ENCODE data around the gene RCAN1. TPM values are rescaled to one million over a fixed set of nuclear protein-coding genes. Genes with fewer than 3 reads are reported as not detected.
A peak's percentile ranks its signal among the peaks of the same experiment; 100 is the strongest.

RCAN1 gene
- polyA plus RNA-seq, 1 donor (not counting 4 experiments of a cell fraction or from before 2014, with no cell fraction given) = 21.3 TPM

DNA sequence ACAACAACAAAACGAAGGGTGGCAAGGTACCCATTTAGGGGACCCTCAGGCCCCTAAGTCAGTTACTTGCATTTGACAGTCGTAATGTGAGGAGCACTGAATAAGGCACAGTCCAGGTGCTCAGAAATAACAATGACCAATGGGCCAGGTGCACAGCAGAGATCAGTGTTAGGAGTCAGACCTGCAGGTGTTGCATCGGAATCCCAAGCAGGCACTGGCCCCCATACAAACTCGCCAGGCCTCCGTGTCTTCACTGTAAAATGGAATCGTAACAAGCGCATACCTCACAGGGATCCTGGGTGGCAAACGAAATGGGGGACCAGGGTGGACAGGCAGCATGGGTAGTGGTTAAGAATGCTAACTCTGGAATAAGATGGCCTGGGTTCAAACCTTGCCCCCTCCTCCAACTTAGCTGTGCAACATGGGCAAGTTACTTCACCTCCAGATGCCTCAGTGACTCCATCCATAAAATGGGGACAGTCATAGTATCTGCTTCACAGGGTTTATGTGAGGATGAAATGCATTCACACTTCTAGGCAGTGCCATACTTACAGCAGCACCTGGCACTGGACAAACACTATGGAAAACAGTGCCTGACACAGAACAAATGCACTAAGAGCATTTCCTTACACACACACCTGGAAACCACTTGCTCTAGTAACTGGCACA is 20.2 kb downstream of the RCAN1 start:
- FAIRE-seq (peak; percentile 9), DNase-seq (ENCODE audit: low read depth, low spot score) (no peak)
- H2AFZ ChIP-seq (ENCODE audit: control insufficient read depth, low read length) = no peak overlapping the region
- H3K27ac ChIP-seq (ENCODE audit: control insufficient read depth, insufficient read depth, low read length) = no peak overlapping the region
- no peaks in the 10 kb centered on the region for H3K27me3 ChIP-seq (ENCODE audit: control insufficient read depth, extremely low read depth, insufficient read depth, low read length)
- no peaks in the 10 kb centered on the region for H3K9me1 ChIP-seq (ENCODE audit: control insufficient read depth, extremely low read depth, insufficient read depth, low read length)
- TF ChIP-seq EZH2 (IDR thresholded peaks at IDR 0.05; ENCODE audit: low read length) = no peak
- TF ChIP-seq, protein P1, sequence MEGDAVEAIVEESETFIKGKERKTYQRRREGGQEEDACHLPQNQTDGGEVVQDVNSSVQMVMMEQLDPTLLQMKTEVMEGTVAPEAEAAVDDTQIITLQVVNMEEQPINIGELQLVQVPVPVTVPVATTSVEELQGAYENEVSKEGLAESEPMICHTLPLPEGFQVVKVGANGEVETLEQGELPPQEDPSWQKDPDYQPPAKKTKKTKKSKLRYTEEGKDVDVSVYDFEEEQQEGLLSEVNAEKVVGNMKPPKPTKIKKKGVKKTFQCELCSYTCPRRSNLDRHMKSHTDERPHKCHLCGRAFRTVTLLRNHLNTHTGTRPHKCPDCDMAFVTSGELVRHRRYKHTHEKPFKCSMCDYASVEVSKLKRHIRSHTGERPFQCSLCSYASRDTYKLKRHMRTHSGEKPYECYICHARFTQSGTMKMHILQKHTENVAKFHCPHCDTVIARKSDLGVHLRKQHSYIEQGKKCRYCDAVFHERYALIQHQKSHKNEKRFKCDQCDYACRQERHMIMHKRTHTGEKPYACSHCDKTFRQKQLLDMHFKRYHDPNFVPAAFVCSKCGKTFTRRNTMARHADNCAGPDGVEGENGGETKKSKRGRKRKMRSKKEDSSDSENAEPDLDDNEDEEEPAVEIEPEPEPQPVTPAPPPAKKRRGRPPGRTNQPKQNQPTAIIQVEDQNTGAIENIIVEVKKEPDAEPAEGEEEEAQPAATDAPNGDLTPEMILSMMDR (optimal IDR thresholded peaks at IDR 0.05 in 1 of 3, IDR thresholded peaks at IDR 0.05 in 1 of 3, conservative IDR thresholded peaks at IDR 0.05 in 1 of 3; ENCODE audit: extremely low read depth in 1 of 3, insufficient read depth in 2 of 3, low read length in 3 of 3) = no peak
- no peak overlapping the region for H3K4me3 ChIP-seq (ENCODE audit: control insufficient read depth in 2 of 3, extremely low read depth in 1 of 3, insufficient read depth in 2 of 3, low read depth in 1 of 3, low read length in 3 of 3)
- H3K9ac ChIP-seq (ENCODE audit: control insufficient read depth, extremely low read depth, insufficient read depth, low read length) = no peak overlapping the region
- no peaks in the 10 kb centered on the region for H3K9me3 ChIP-seq (ENCODE audit: control insufficient read depth, low read depth, low read length)
- H3K4me2 ChIP-seq (ENCODE audit: control insufficient read depth, extremely low read depth, insufficient read depth, low read depth, low read length) = no peak overlapping the region
- H4K20me1 ChIP-seq (ENCODE audit: control insufficient read depth, extremely low read depth, insufficient read depth, low read length) = no peaks in the 10 kb centered on the region
- H3K36me3 ChIP-seq (ENCODE audit: control insufficient read depth in 2 of 2, extremely low read depth in 1 of 2, insufficient read depth in 2 of 2, low read length in 2 of 2) = no peaks in the 10 kb centered on the region
- H3K79me2 ChIP-seq (ENCODE audit: control insufficient read depth, insufficient read depth, low read length) = no peaks in the 10 kb centered on the region
- peaks cover 16% of the 10 kb centered on the region for H3K4me1 ChIP-seq (ENCODE audit: control insufficient read depth, extremely low read depth, insufficient read depth, low read length)
- dilution Hi-C loops (cut with MboI; ENCODE audit: extremely low pct_ligation_motif_present, low sequenced_read_pairs) = no loop called here

GRCh38 chr21:34593954-34594531 is 20.9 kb downstream of the RCAN1 start:
- no peak for FAIRE-seq
- Histone ChIP-seq H3K4me3 (ENCODE audit: control insufficient read depth in 2 of 3, extremely low read depth in 1 of 3, insufficient read depth in 2 of 3, low read depth in 1 of 3, low read length in 3 of 3) (no peak overlapping the region), H3K4me2 (ENCODE audit: control insufficient read depth, extremely low read depth, insufficient read depth, low read depth, low read length) (no peak overlapping the region), H3K79me2 (ENCODE audit: control insufficient read depth, insufficient read depth, low read length) (no peaks in the 10 kb centered on the region), H3K9me1 (ENCODE audit: control insufficient read depth, extremely low read depth, insufficient read depth, low read length) (no peaks in the 10 kb centered on the region), H3K9me3 (ENCODE audit: control insufficient read depth, low read depth, low read length) (no peaks in the 10 kb centered on the region), H4K20me1 (ENCODE audit: control insufficient read depth, extremely low read depth, insufficient read depth, low read length) (no peaks in the 10 kb centered on the region), H3K4me1 (ENCODE audit: control insufficient read depth, extremely low read depth, insufficient read depth, low read length) (peaks cover 11% of the 10 kb centered on the region), H2AFZ (ENCODE audit: control insufficient read depth, low read length) (no peak overlapping the region), H3K27me3 (ENCODE audit: control insufficient read depth, extremely low read depth, insufficient read depth, low read length) (no peaks in the 10 kb centered on the region), H3K36me3 (ENCODE audit: control insufficient read depth in 2 of 2, extremely low read depth in 1 of 2, insufficient read depth in 2 of 2, low read length in 2 of 2) (no peaks in the 10 kb centered on the region), H3K9ac (ENCODE audit: control insufficient read depth, extremely low read depth, insufficient read depth, low read length) (no peak overlapping the region), H3K27ac (ENCODE audit: control insufficient read depth, insufficient read depth, low read length) (no peak overlapping the region)
- dilution Hi-C loops (cut with MboI; ENCODE audit: extremely low pct_ligation_motif_present, low sequenced_read_pairs) = no loop called here
- DNase-seq (ENCODE audit: low read depth, low spot score) = no peak
- TF ChIP-seq, protein P1 (optimal IDR thresholded peaks at IDR 0.05 in 1 of 3, IDR thresholded peaks at IDR 0.05 in 1 of 3, conservative IDR thresholded peaks at IDR 0.05 in 1 of 3; ENCODE audit: extremely low read depth in 1 of 3, insufficient read depth in 2 of 3, low read length in 3 of 3) = no peak
- no peak for TF ChIP-seq EZH2 (IDR thresholded peaks at IDR 0.05; ENCODE audit: low read length)
